Bone marrow (tissue), 2 donors: ENCODE results near the gene TRIO.

Source experiments
- DNase-seq, 2 donors: peaks; one replicate each; lab custom pipeline; 2025; lab: John Stamatoyannopoulos, UW

The TRIO gene

GRCh38 chr5:14395411-14395810 lies 252.3 kb downstream of the TRIO start:
- DNase-seq, result no peak

GRCh38 chr5:14396066-14396465 lies 252.9 kb downstream of the TRIO start:
- DNase-seq, result no peak

GRCh38 chr5:14396737-14397136 lies 253.6 kb downstream of the TRIO start:
- no peak for DNase-seq

GRCh38 chr5:14397717-14398116 lies 254.6 kb downstream of the TRIO start:
- no peak for DNase-seq

GRCh38 chr5:14399054-14399692 lies 256.0 kb downstream of the TRIO start:
- peak in 1 of 2 donors; percentile 25 for DNase-seq

GRCh38 chr5:14400085-14400484 lies 256.9 kb downstream of the TRIO start:
- DNase-seq, result no peak

GRCh38 chr5:14400611-14401010 lies 257.5 kb downstream of the TRIO start:
- no peak for DNase-seq

- DNase-seq, result no peak
Observed at GRCh38 chr5:14401639-14402038, 258.5 kb downstream of the TRIO start.

GRCh38 chr5:14402424-14402823 lies 259.3 kb downstream of the TRIO start:
- DNase-seq, result no peak

GRCh38 chr5:14404780-14405179 lies 261.6 kb downstream of the TRIO start:
- no peak for DNase-seq

- no peak for DNase-seq
Observed at GRCh38 chr5:14405267-14405666, 262.1 kb downstream of the TRIO start.

- DNase-seq, result no peak
Observed at GRCh38 chr5:14405706-14406553, 262.8 kb downstream of the TRIO start.

- no peak for DNase-seq
Observed at GRCh38 chr5:14406554-14406849, 263.4 kb downstream of the TRIO start.

- no peak for DNase-seq
Observed at GRCh38 chr5:14407051-14407450, 263.9 kb downstream of the TRIO start.

GRCh38 chr5:14407746-14408175 lies 264.6 kb downstream of the TRIO start:
- DNase-seq, result no peak

- DNase-seq, result no peak
Observed at GRCh38 chr5:14408969-14409586, 265.9 kb downstream of the TRIO start.

GRCh38 chr5:14410068-14410393 lies 266.9 kb downstream of the TRIO start:
- no peak for DNase-seq

- no peak for DNase-seq
Observed at GRCh38 chr5:14410394-14411201, 267.5 kb downstream of the TRIO start.

- no peak for DNase-seq
Observed at GRCh38 chr5:14411216-14411615, 268.1 kb downstream of the TRIO start.

GRCh38 chr5:14413331-14413750 lies 270.2 kb downstream of the TRIO start:
- no peak for DNase-seq

- DNase-seq, result no peak
Observed at GRCh38 chr5:14414007-14414406, 270.9 kb downstream of the TRIO start.

GRCh38 chr5:14414656-14415023 lies 271.5 kb downstream of the TRIO start:
- no peak for DNase-seq
